Skeletal muscle tissue (tissue), 4 donors: ENCODE data around the gene FOXN1. TPM values are rescaled to one million over a fixed set of nuclear protein-coding genes. Genes with fewer than 3 reads are reported as not detected.

ENCODE experiments used
- H3K27ac ChIP-seq: one replicate; pipeline ENCODE4 v1.7.0; 2013; ENCODE audit warnings: mild to moderate bottlenecking, low read depth, low read length, inconsistent platforms
- H3K27me3 ChIP-seq, 3 donors: one replicate each; pipeline ENCODE4 v1.7.0; 2013; ENCODE audit warnings: low read length in 3 of 3; ENCODE audit not compliant: control insufficient read depth in 3 of 3, insufficient read depth in 3 of 3
- H3K36me3 ChIP-seq, 3 donors: one replicate each; pipeline ENCODE4 v1.7.0; 2013; ENCODE audit warnings: low read length in 3 of 3; ENCODE audit not compliant: control insufficient read depth in 3 of 3, insufficient read depth in 3 of 3
- H3K4me1 ChIP-seq, 3 donors: one replicate each; pipeline ENCODE4 v1.7.0; 2013; ENCODE audit warnings: low read length in 3 of 3, mild to moderate bottlenecking in 3 of 3; ENCODE audit not compliant: control insufficient read depth in 3 of 3, insufficient read depth in 3 of 3
- H3K4me3 ChIP-seq, 3 donors: one replicate each; pipeline ENCODE4 v1.7.0; 2013; ENCODE audit warnings: low read length in 3 of 3
- H3K9ac ChIP-seq, 3 donors: one replicate each; pipeline ENCODE4 v1.7.0; 2013; ENCODE audit warnings: low read length in 3 of 3, mild to moderate bottlenecking in 3 of 3, moderate library complexity in 2 of 3, low read depth in 1 of 3
- H3K9me3 ChIP-seq, 3 donors: one replicate each; pipeline ENCODE4 v1.7.0; 2013; ENCODE audit warnings: low read length in 3 of 3; ENCODE audit not compliant: control insufficient read depth in 3 of 3
- total RNA-seq: library from RNA; depleted of rRNA; stranded (reverse); fragments of >200 nt; gene quantifications from one replicate; pipeline ENCODE4 v1.2.3, GENCODE V29; 2014
- donor health status: Osteomylitis.

Gene FOXN1
- total RNA-seq, 1 donor from 2014 or later: not detected

GRCh38 chr17:28579526-28579925 lies 73.4 kb downstream of the FOXN1 start:
- H3K36me3 ChIP-seq: peaks cover 0 to 5% (median 3%) of the 10 kb centered on the region in 3 donors
- H3K27ac ChIP-seq: no peak overlapping the region
- no peak overlapping the region for H3K9ac ChIP-seq
- no peaks in the 10 kb centered on the region for H3K27me3 ChIP-seq
- no peak overlapping the region for H3K4me3 ChIP-seq
- peaks cover 10 to 11% (median 11%) of the 10 kb centered on the region in 3 donors for H3K4me1 ChIP-seq
- H3K9me3 ChIP-seq: no peaks in the 10 kb centered on the region

GRCh38 chr17:28580959-28581358 lies 74.8 kb downstream of the FOXN1 start:
- Histone ChIP-seq H3K27me3 (no peaks in the 10 kb centered on the region), H3K9ac (no peak overlapping the region), H3K36me3 (peaks cover 7 to 10% (median 8%) of the 10 kb centered on the region in 3 donors), H3K4me3 (no peak overlapping the region), H3K9me3 (no peaks in the 10 kb centered on the region), H3K4me1 (peaks cover 6 to 10% (median 10%) of the 10 kb centered on the region in 3 donors), H3K27ac (no peak overlapping the region)

- Histone ChIP-seq H3K4me3 (no peak overlapping the region), H3K27ac (no peak overlapping the region), H3K9ac (no peak overlapping the region), H3K27me3 (no peaks in the 10 kb centered on the region), H3K4me1 (no peaks in the 10 kb centered on the region), H3K9me3 (no peaks in the 10 kb centered on the region), H3K36me3 (peaks cover 7 to 10% (median 8%) of the 10 kb centered on the region in 3 donors)
Measured at GRCh38 chr17:28582513-28582912, 76.4 kb downstream of the FOXN1 start.

GRCh38 chr17:28584434-28584833 lies 78.3 kb downstream of the FOXN1 start:
- no peak overlapping the region for H3K27ac ChIP-seq
- peaks cover 7 to 10% (median 8%) of the 10 kb centered on the region in 3 donors for H3K36me3 ChIP-seq
- no peak overlapping the region for H3K4me3 ChIP-seq
- no peaks in the 10 kb centered on the region for H3K27me3 ChIP-seq
- no peaks in the 10 kb centered on the region for H3K4me1 ChIP-seq
- no peaks in the 10 kb centered on the region for H3K9me3 ChIP-seq
- no peak overlapping the region for H3K9ac ChIP-seq

GRCh38 chr17:28585851-28586250 lies 79.7 kb downstream of the FOXN1 start:
- no peaks in the 10 kb centered on the region for H3K27me3 ChIP-seq
- H3K36me3 ChIP-seq: peaks cover 7 to 10% (median 8%) of the 10 kb centered on the region in 3 donors
- H3K4me1 ChIP-seq: no peaks in the 10 kb centered on the region
- no peak overlapping the region for H3K27ac ChIP-seq
- H3K9ac ChIP-seq: no peak overlapping the region
- H3K4me3 ChIP-seq: no peak overlapping the region
- H3K9me3 ChIP-seq: no peaks in the 10 kb centered on the region

Other genes with a start within 250 kb of the FOXN1 start
- gene TMEM97, start 187.1 kb upstream of the FOXN1 start, total RNA-seq: 12.5 TPM
- 19.8 TPM for gene IFT20, start 170.9 kb upstream of the FOXN1 start, total RNA-seq
- 18.8 TPM for gene TNFAIP1, start 170.6 kb upstream of the FOXN1 start, total RNA-seq
- 44.4 TPM for gene POLDIP2, start 148.8 kb upstream of the FOXN1 start, total RNA-seq
- not detected for gene SEBOX, start 141.1 kb upstream of the FOXN1 start, total RNA-seq
- gene VTN, start 136.0 kb upstream of the FOXN1 start, total RNA-seq: 0.52 TPM
- 5.7 TPM for gene SARM1, start 134.7 kb upstream of the FOXN1 start, total RNA-seq
- 4.7 TPM for gene SLC46A1, start 100.1 kb upstream of the FOXN1 start, total RNA-seq
- gene SLC13A2, start 32.7 kb upstream of the FOXN1 start, total RNA-seq: not detected
- 5.7 TPM for gene UNC119, start 46.3 kb downstream of the FOXN1 start, total RNA-seq
- gene PIGS, start 65.2 kb downstream of the FOXN1 start, total RNA-seq: 19.3 TPM
- 4.7 TPM for gene ALDOC, start 70.5 kb downstream of the FOXN1 start, total RNA-seq
- gene SPAG5, start 92.7 kb downstream of the FOXN1 start, total RNA-seq: 5.7 TPM
- 3.7 TPM for gene RSKR, start 107.8 kb downstream of the FOXN1 start, total RNA-seq
- gene BLTP2, start 138.8 kb downstream of the FOXN1 start, total RNA-seq: 80.4 TPM
- gene SDF2, start 155.6 kb downstream of the FOXN1 start, total RNA-seq: 41.2 TPM
- 36.5 TPM for gene SUPT6H, start 155.9 kb downstream of the FOXN1 start, total RNA-seq
- gene PROCA1, start 205.5 kb downstream of the FOXN1 start, total RNA-seq: 0.52 TPM
- gene RAB34, start 211.5 kb downstream of the FOXN1 start, total RNA-seq: 44.9 TPM
- gene RPL23A, start 213.6 kb downstream of the FOXN1 start, total RNA-seq: 880 TPM
- gene TLCD1, start 219.9 kb downstream of the FOXN1 start, total RNA-seq: 1.6 TPM
- gene NEK8, start 222.4 kb downstream of the FOXN1 start, total RNA-seq: 0.52 TPM
- gene TRAF4, start 237.7 kb downstream of the FOXN1 start, total RNA-seq: 26.1 TPM